H1 (cell line): Measurements from ENCODE around the gene TOMM34. TPM values are rescaled to one million over a fixed set of nuclear protein-coding genes. Genes with fewer than 3 reads are reported as not detected.

Source experiments
- HDAC6 ChIP-seq: IDR thresholded peaks from one replicate; pipeline ENCODE4 v1.7.1; 2012; ENCODE audit warnings: low read depth, mild to moderate bottlenecking, inconsistent platforms, low read length, moderate library complexity
- polyA plus RNA-seq, 7 experiments: library from polyadenylated mRNA; depleted of rRNA in 3 of 7; stranded (reverse) in 5 of 7; unstranded in 2 of 7; fragments of >200 nt in 5 of 7; fragments of 200-250 nt in 2 of 7; gene quantifications; 1 replicate in 5 of 7; 2 replicates in 1 of 7; 4 replicates in 1 of 7; pipeline versions ENCODE4 v1.2.1 to v1.2.3, GENCODE V29; 2011 to 2013; ENCODE audit warnings: missing spikeins in 2 of 7, mixed read lengths in 2 of 7
- total RNA-seq: library from RNA; stranded (reverse); fragmentation: NEBNext Ultra II Directional; extraction: Animal tissue kit (Norgen Biotek cat#: 25700); gene quantifications from 2 replicates; pipeline ENCODE4 v1.2.1, GENCODE V29; 2021

Gene TOMM34
- total and polyA plus RNA-seq, 2 of the 8 experiments (the other 6 are each of a cell fraction or from before 2014, with no cell fraction given) = 32.1 to 35.1 TPM

GRCh38 chr20:44945261-44945660 is 14.9 kb downstream of the TOMM34 start (continued):
- no peak for TF ChIP-seq HDAC6
